Peyer's patch (tissue), 4 donors: ENCODE data around the gene RPS3A. TPM values are rescaled to one million over a fixed set of nuclear protein-coding genes. Genes with fewer than 3 reads are reported as not detected.
A peak's percentile ranks its signal among the peaks of the same experiment; 100 is the strongest.

Source experiments
- DNase-seq, 3 donors: peaks; one replicate each; pipeline ENCODE4 v3.0.0-alpha.2; 2017 to 2019
- H3K27ac ChIP-seq, 4 donors: fragments of 200-600 bp; sonication (generic); one replicate each; pipeline ENCODE4 v1.5.1; 2016 to 2019
- H3K27me3 ChIP-seq, 2 donors: fragments of 200-600 bp; sonication (generic); one replicate each; pipeline ENCODE4 v1.5.1; 2019
- H3K36me3 ChIP-seq, 3 donors: fragments of 200-600 bp; sonication (generic); one replicate each; pipeline ENCODE4 v1.5.1; 2016 to 2019
- H3K4me1 ChIP-seq, 4 donors: fragments of 200-600 bp; sonication (generic); one replicate each; pipeline ENCODE4 v1.5.1; 2016 to 2019
- H3K4me3 ChIP-seq, 4 donors: fragments of 200-600 bp; sonication (generic); 1 replicate in 3 of 4; 2 replicates in 1 of 4; pipeline ENCODE4 v1.5.1; 2016 to 2019; ENCODE audit warnings: mild to moderate bottlenecking in 1 of 4
- H3K9me3 ChIP-seq, 4 donors: fragments of 200-600 bp; sonication (generic); one replicate each; pipeline ENCODE4 v1.5.1; 2016 to 2019; ENCODE audit warnings: mild to moderate bottlenecking in 1 of 4
- CTCF ChIP-seq, 6 experiments: fragments of 450-650 bp in 4 of 6; fragments of 200-600 bp in 2 of 6; sonication (generic) in 1 of 6; IDR thresholded peaks; one replicate each; pipeline ENCODE4 v1.5.1; 2017 to 2019; ENCODE audit warnings: antibody characterized with exemption in 6 of 6, mild to moderate bottlenecking in 3 of 6, moderate library complexity in 1 of 6
- POLR2A ChIP-seq, 2 donors: fragments of 450-650 bp; IDR thresholded peaks; one replicate each; pipeline ENCODE4 v1.5.1; 2017; ENCODE audit warnings: antibody characterized with exemption in 2 of 2, mild to moderate bottlenecking in 2 of 2, moderate library complexity in 2 of 2
- small RNA-seq, 2 donors: library from RNA; depleted of rRNA; stranded (forward); fragments of <200 nt; gene quantifications; one replicate each; pipeline ENCODE3, GENCODE V24; 2016
- total RNA-seq, 4 donors: library from RNA; depleted of rRNA; stranded (reverse); fragments of >200 nt; gene quantifications; one replicate each; pipeline ENCODE4 v1.1.0, GENCODE V29; 2016

Gene RPS3A
- total RNA-seq, 4 donors from 2014 or later: 879 to 3,561 (median 1,074) TPM

- Histone ChIP-seq H3K27ac (no peak overlapping the region), H3K4me1 (no peaks in the 10 kb centered on the region), H3K4me3 (no peak overlapping the region), H3K27me3 (no peaks in the 10 kb centered on the region), H3K9me3 (no peaks in the 10 kb centered on the region), H3K36me3 (peaks cover 0 to 72% (median 0%) of the 10 kb centered on the region in 3 donors)
- DNase-seq: no peak
- TF ChIP-seq CTCF (IDR thresholded peaks at IDR 0.05) (no peak), POLR2A (IDR thresholded peaks at IDR 0.05) (no peak)
These were observed 48.8 kb downstream of the RPS3A start for GRCh38 chr4:151148261-151148660.

DNA sequence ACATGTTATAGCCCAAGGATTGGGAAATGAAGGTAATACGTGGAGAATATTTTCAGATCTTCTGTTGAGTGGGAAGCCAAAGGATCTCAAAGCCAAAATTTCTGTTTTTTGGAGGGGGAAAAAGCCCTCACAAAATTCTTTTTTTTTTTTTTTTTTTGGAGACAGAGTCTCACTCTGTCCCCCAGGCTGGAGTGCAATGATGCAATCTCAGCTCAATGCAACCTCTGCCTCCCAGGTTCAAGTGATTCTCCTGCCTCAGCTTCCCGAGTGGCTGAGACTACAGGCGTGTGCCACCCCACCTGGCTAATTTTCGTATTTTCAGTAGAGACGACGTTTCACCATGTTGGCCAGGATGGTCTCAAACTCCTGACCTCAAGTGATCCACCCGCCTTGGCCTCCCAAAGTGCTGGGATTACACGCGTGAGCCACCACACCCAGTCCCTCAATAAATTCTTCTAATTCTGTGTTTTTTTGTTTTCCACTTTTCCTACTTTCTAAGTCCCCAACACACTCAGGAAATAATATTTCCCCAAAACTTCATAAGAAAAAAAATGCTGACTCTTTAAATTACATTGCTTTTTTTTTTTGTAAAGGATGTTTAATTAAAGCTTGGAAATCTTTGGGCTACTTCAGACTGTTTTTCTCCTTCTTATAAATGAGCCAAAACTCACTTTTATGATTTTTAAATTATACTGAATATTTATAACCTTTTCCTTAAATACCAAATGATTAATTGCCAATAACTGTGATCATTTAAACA, 51.6 kb downstream of the RPS3A start:
- DNase-seq: no peak
- H3K4me3 ChIP-seq: no peak overlapping the region
- no peaks in the 10 kb centered on the region for H3K27me3 ChIP-seq
- no peaks in the 10 kb centered on the region for H3K4me1 ChIP-seq
- peaks cover 0 to 58% (median 0%) of the 10 kb centered on the region in 3 donors for H3K36me3 ChIP-seq
- H3K9me3 ChIP-seq: no peaks in the 10 kb centered on the region
- TF ChIP-seq CTCF (IDR thresholded peaks at IDR 0.05): no peak
- no peak overlapping the region for H3K27ac ChIP-seq

GRCh38 chr4:151152028-151152427, 52.6 kb downstream of the RPS3A start:
- no peaks in the 10 kb centered on the region for H3K27me3 ChIP-seq
- H3K27ac ChIP-seq: no peak overlapping the region
- no peaks in the 10 kb centered on the region for H3K4me1 ChIP-seq
- no peaks in the 10 kb centered on the region for H3K9me3 ChIP-seq
- no peak overlapping the region for H3K4me3 ChIP-seq
- TF ChIP-seq CTCF (IDR thresholded peaks at IDR 0.05): no peak
- TF ChIP-seq POLR2A (IDR thresholded peaks at IDR 0.05): no peak
- H3K36me3 ChIP-seq: peaks cover 0 to 48% (median 0%) of the 10 kb centered on the region in 3 donors
- DNase-seq: no peak

- no peaks in the 10 kb centered on the region for H3K27me3 ChIP-seq
- H3K4me3 ChIP-seq: no peak overlapping the region
- peaks cover 0 to 46% (median 0%) of the 10 kb centered on the region in 3 donors for H3K36me3 ChIP-seq
- DNase-seq: no peak
- H3K27ac ChIP-seq: peak overlapping the region in 1 of 4 donors; percentile 26
- TF ChIP-seq CTCF (IDR thresholded peaks at IDR 0.05) (no peak), POLR2A (IDR thresholded peaks at IDR 0.05) (no peak)
- no peaks in the 10 kb centered on the region for H3K4me1 ChIP-seq
- H3K9me3 ChIP-seq: no peaks in the 10 kb centered on the region
These were observed 54.2 kb downstream of the RPS3A start for GRCh38 chr4:151153585-151153984.

Small RNA genes lying within 50 kb of the gene (small RNA-seq; reads per million reads assigned to genes)
- 0 reads per million in 2 donors for gene SNORD73A
- gene SNORD73B: 0.83 to 1.1 reads per million in 2 donors

Other genes starting within 250 kb of the RPS3A start
- gene LRBA, start 84.3 kb upstream of the RPS3A start, total RNA-seq: 100 to 1,000 TPM in 2 of 4 donors, 10 to 100 TPM in 2; 71.5 to 120 (median 91.7) TPM
- gene PRSS48, start 177.5 kb downstream of the RPS3A start, total RNA-seq: not detected
- gene SH3D19, start 226.0 kb downstream of the RPS3A start, total RNA-seq: 100 to 1,000 TPM; 159 to 295 (median 224) TPM